Epithelial cell of esophagus (primary cell): ENCODE results near the gene MAN1A2.

Experiments used
- DNase-seq: peaks from one replicate; pipeline ENCODE4 v3.0.0; 2010; ENCODE audit warnings: low read depth
- H3K4me3 ChIP-seq: 2 replicates; pipeline ENCODE4 v1.5.1; 2011; ENCODE audit warnings: mild to moderate bottlenecking, low read length, control low read depth
- TF ChIP-seq, protein P1 (sequence below): IDR thresholded peaks from 2 replicates; pipeline ENCODE4 v1.5.1; 2011; ENCODE audit warnings: low read depth, mild to moderate bottlenecking, low read length, control low read depth, inconsistent platforms; ENCODE audit not compliant: insufficient read depth; ENCODE audit errors: missing control alignments

MAN1A2 gene

GRCh38 chr1:117364240-117364639, 3.0 kb upstream of the MAN1A2 start:
- no peak for DNase-seq
- H3K4me3 ChIP-seq = no peak overlapping the region
- TF ChIP-seq, protein P1, sequence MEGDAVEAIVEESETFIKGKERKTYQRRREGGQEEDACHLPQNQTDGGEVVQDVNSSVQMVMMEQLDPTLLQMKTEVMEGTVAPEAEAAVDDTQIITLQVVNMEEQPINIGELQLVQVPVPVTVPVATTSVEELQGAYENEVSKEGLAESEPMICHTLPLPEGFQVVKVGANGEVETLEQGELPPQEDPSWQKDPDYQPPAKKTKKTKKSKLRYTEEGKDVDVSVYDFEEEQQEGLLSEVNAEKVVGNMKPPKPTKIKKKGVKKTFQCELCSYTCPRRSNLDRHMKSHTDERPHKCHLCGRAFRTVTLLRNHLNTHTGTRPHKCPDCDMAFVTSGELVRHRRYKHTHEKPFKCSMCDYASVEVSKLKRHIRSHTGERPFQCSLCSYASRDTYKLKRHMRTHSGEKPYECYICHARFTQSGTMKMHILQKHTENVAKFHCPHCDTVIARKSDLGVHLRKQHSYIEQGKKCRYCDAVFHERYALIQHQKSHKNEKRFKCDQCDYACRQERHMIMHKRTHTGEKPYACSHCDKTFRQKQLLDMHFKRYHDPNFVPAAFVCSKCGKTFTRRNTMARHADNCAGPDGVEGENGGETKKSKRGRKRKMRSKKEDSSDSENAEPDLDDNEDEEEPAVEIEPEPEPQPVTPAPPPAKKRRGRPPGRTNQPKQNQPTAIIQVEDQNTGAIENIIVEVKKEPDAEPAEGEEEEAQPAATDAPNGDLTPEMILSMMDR = no peak

DNA sequence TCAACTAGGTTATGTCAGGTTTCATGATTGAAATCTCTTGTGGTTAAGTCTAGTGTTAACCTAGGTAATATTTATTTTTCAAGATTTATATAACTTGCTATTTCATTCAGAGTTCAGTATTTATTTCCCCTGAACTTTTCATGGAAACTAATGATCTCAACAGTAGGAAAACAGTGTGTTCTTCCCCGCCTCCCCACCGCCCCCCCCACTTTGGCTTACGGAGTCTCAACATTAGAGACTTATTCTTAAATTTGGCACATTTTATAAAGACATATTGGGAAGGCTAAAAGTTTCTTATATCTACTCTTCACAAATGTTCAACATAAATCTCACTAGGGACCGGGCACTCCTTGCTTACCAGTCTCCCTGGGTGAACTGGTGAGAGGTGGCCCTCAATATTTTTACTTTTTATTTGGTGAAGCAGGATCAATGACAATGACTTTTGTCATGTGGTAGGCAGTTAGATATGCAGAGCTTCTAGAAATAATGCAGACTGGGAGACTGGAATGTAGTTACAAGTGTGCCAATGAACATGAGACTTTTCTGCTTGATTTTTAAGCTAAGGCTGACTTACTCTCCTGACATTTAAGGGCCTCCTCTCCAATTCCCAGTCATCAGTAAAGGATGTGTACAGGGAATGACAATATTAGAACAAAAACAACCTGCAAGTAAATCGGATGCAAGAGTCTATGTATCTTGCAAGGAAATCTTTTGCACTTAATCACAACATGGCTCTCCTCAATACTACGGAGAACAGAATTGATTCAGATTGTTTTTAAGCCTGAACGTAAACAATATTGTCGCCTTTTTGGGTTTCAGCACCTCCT, 1.7 kb upstream of the MAN1A2 start:
- TF ChIP-seq, protein P1 = no peak
- no peak for DNase-seq
- H3K4me3 ChIP-seq = peak overlapping the region; percentile 75

- TF ChIP-seq, protein P1 = no peak
- H3K4me3 ChIP-seq = peak overlapping the region; percentile 75
Observed at GRCh38 chr1:117366177-117367045, 838 bp upstream of the MAN1A2 start.

GRCh38 chr1:117368116-117369108, 1.2 kb downstream of the MAN1A2 start:
- DNase-seq = peak; percentile 67

More at GRCh38 chr1:117366177-117367045, 838 bp upstream of the MAN1A2 start:
- peak; percentile 77 for DNase-seq

GRCh38 chr1:117370071-117370470, 2.8 kb downstream of the MAN1A2 start:
- TF ChIP-seq, protein P1 = no peak
- H3K4me3 ChIP-seq = peak overlapping the region; percentile 75
- DNase-seq = no peak

More at GRCh38 chr1:117368116-117369108, 1.2 kb downstream of the MAN1A2 start:
- peak overlapping the region; percentile 75 for H3K4me3 ChIP-seq
- TF ChIP-seq, protein P1 = no peak

DNA sequence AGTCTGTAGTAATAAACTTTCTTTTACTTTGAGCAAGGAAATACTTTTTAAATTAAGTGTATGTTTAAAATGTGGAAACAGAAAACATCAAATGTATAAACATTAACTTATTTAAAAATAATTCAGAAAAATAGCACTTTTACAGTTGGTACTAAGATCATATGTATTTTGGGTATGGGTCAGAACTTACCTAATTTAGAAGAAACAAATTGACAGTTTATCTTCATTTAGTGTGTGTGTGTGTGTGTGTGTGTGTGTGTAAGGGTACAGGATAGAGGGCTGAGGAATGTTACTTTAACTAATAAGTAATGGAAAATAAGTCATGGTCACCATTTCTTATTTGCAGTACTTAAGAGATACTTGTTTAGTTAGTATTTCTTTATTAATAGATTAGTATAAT, 3.3 kb downstream of the MAN1A2 start:
- DNase-seq = no peak
- H3K4me3 ChIP-seq = peak overlapping the region; percentile 75
- TF ChIP-seq, protein P1 = no peak
